GM21423 (cell line): ENCODE measurements around the gene XIRP1.

ENCODE experiments used
- ATAC-seq: cut with Tn5 transposase; IDR thresholded peaks from one replicate; pipeline ENCODE4 v1.9.1; 2021; ENCODE audit warnings: mild to moderate bottlenecking, moderate library complexity; ENCODE audit not compliant: unreplicated experiment

The XIRP1 gene

GRCh38 chr3:39133822-39134221, 58.6 kb downstream of the XIRP1 start:
- ATAC-seq, result no peak
